ENCODE data around the gene CKM.

DNA sequence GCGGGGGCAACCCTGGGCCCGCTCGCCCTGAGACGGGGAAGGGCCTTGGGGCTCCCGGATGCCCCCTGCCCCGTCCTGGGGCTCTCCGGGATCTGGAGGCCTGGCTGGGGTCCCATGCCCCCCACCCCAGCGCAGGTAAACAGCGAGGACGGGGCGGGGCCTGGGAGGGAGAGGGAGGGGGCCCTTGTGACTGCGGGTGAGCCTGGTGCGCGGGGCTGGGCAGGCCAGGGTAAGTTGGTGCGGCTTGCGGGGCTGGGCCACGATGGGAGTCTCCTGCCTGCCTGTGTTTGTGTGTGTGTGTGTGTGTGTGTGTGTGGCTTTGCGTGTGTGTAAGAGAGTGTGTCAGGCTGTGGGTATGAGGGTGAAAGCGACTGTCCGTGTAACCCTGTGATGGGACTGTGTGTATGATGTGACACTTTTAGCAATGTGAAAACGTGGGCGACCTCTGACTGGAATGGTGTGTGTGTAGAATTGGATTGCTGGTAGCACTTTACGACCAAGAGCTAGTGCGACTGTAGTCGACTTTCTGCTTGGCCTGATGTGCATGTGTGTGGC lies 18.3 kb upstream of the CKM start:
- TF ChIP-seq CHD4 (IDR thresholded peaks at IDR 0.05; ENCODE audit: borderline replicate concordance): no peak
- TF ChIP-seq, protein P1, sequence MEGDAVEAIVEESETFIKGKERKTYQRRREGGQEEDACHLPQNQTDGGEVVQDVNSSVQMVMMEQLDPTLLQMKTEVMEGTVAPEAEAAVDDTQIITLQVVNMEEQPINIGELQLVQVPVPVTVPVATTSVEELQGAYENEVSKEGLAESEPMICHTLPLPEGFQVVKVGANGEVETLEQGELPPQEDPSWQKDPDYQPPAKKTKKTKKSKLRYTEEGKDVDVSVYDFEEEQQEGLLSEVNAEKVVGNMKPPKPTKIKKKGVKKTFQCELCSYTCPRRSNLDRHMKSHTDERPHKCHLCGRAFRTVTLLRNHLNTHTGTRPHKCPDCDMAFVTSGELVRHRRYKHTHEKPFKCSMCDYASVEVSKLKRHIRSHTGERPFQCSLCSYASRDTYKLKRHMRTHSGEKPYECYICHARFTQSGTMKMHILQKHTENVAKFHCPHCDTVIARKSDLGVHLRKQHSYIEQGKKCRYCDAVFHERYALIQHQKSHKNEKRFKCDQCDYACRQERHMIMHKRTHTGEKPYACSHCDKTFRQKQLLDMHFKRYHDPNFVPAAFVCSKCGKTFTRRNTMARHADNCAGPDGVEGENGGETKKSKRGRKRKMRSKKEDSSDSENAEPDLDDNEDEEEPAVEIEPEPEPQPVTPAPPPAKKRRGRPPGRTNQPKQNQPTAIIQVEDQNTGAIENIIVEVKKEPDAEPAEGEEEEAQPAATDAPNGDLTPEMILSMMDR (IDR thresholded peaks at IDR 0.05): no peak
- no peak for TF ChIP-seq RCOR1 (IDR thresholded peaks at IDR 0.05; ENCODE audit: low read depth, low read length)
- TF ChIP-seq, protein P2, sequence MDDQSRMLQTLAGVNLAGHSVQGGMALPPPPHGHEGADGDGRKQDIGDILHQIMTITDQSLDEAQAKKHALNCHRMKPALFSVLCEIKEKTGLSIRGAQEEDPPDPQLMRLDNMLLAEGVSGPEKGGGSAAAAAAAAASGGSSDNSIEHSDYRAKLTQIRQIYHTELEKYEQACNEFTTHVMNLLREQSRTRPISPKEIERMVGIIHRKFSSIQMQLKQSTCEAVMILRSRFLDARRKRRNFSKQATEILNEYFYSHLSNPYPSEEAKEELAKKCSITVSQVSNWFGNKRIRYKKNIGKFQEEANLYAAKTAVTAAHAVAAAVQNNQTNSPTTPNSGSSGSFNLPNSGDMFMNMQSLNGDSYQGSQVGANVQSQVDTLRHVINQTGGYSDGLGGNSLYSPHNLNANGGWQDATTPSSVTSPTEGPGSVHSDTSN (IDR thresholded peaks at IDR 0.05): no peak
- TF ChIP-seq POLR2A (IDR thresholded peaks at IDR 0.05; ENCODE audit: low read length): no peak
- TF ChIP-seq RAD21 (conservative IDR thresholded peaks at IDR 0.05 in 1 of 2, IDR thresholded peaks at IDR 0.05 in 1 of 2): no peak
- TF ChIP-seq RNF2 (IDR thresholded peaks at IDR 0.05; ENCODE audit: borderline replicate concordance, low read depth): no peak
- TF ChIP-seq, protein P3, sequence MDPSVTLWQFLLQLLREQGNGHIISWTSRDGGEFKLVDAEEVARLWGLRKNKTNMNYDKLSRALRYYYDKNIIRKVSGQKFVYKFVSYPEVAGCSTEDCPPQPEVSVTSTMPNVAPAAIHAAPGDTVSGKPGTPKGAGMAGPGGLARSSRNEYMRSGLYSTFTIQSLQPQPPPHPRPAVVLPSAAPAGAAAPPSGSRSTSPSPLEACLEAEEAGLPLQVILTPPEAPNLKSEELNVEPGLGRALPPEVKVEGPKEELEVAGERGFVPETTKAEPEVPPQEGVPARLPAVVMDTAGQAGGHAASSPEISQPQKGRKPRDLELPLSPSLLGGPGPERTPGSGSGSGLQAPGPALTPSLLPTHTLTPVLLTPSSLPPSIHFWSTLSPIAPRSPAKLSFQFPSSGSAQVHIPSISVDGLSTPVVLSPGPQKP (IDR thresholded peaks at IDR 0.05; ENCODE audit: low read depth, low read length): no peak
- no peak for TF ChIP-seq ESRRA (IDR thresholded peaks at IDR 0.05; ENCODE audit: borderline replicate concordance, low read length)
